ENCODE measurements around the gene CADM3. TPM values are rescaled to one million over a fixed set of nuclear protein-coding genes. Genes with fewer than 3 reads are reported as not detected.

CADM3 gene
- total and polyA plus RNA-seq, 2 of the 8 experiments (the other 6 are each of a cell fraction or from before 2014, with no cell fraction given): 8.3 to 8.5 TPM

GRCh38 chr1:159188375-159188788, 17.0 kb downstream of the CADM3 start (continued):
- 0 out of 2 replicates have a peak, but pooled peaks have one; percentile 12 for TF ChIP-seq ATF2 (IDR thresholded peaks at IDR 0.05; ENCODE audit: low read length)
- TF ChIP-seq JUN (IDR thresholded peaks at IDR 0.05; ENCODE audit: low read depth, low read length): no peak
- TF ChIP-seq SIX5 (IDR thresholded peaks at IDR 0.05; ENCODE audit: low read depth, low read length): no peak
- no peak for TF ChIP-seq EGR1 (IDR thresholded peaks at IDR 0.05; ENCODE audit: borderline replicate concordance, low read depth, low read length)
- no peak for TF ChIP-seq SP1 (IDR thresholded peaks at IDR 0.05; ENCODE audit: low read depth, low read length)
- no peak for TF ChIP-seq GABPA (IDR thresholded peaks at IDR 0.05; ENCODE audit: borderline replicate concordance, insufficient read depth, low read length)
- no peak for TF ChIP-seq NRF1 (IDR thresholded peaks at IDR 0.05; ENCODE audit: low read depth, low read length)
- TF ChIP-seq BCL11A (IDR thresholded peaks at IDR 0.05; ENCODE audit: low read depth in 2 of 2, low read length in 2 of 2): no peak
- no peak for TF ChIP-seq CBX5 (IDR thresholded peaks at IDR 0.05; ENCODE audit: low read depth, low read length)
- no peak for TF ChIP-seq CEBPB (IDR thresholded peaks at IDR 0.05; ENCODE audit: low read depth, low read length)
- TF ChIP-seq, protein P1, sequence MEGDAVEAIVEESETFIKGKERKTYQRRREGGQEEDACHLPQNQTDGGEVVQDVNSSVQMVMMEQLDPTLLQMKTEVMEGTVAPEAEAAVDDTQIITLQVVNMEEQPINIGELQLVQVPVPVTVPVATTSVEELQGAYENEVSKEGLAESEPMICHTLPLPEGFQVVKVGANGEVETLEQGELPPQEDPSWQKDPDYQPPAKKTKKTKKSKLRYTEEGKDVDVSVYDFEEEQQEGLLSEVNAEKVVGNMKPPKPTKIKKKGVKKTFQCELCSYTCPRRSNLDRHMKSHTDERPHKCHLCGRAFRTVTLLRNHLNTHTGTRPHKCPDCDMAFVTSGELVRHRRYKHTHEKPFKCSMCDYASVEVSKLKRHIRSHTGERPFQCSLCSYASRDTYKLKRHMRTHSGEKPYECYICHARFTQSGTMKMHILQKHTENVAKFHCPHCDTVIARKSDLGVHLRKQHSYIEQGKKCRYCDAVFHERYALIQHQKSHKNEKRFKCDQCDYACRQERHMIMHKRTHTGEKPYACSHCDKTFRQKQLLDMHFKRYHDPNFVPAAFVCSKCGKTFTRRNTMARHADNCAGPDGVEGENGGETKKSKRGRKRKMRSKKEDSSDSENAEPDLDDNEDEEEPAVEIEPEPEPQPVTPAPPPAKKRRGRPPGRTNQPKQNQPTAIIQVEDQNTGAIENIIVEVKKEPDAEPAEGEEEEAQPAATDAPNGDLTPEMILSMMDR (IDR thresholded peaks at IDR 0.05; ENCODE audit: control extremely low read depth in 1 of 3, insufficient read depth in 1 of 3, low read depth in 1 of 3, low read length in 3 of 3): no peak
- TF ChIP-seq ATF3 (IDR thresholded peaks at IDR 0.05; ENCODE audit: insufficient read depth, low read depth, low read length): no peak
- no peak for TF ChIP-seq SP4 (IDR thresholded peaks at IDR 0.05; ENCODE audit: low read length)
- TF ChIP-seq SAP30 (IDR thresholded peaks at IDR 0.05; ENCODE audit: insufficient read depth, insufficient replicate concordance, low read length): no peak
- peak in 1 of 2 experiments; percentile 82; a peak in 2 of 4 replicates for TF ChIP-seq SIN3A (conservative IDR thresholded peaks at IDR 0.05 in 1 of 2, IDR thresholded peaks at IDR 0.05 in 1 of 2; ENCODE audit: low read depth in 1 of 2, low read length in 2 of 2)
- no peak for TF ChIP-seq CHD1 (IDR thresholded peaks at IDR 0.05; ENCODE audit: low read depth, low read length)
- no peak for TF ChIP-seq RXRA (IDR thresholded peaks at IDR 0.05; ENCODE audit: insufficient read depth, low read depth, low read length)
- peak; percentile 79 for TF ChIP-seq TBP (IDR thresholded peaks at IDR 0.05; ENCODE audit: low read depth, low read length)
- TF ChIP-seq POLR2AphosphoS5 (IDR thresholded peaks at IDR 0.05; ENCODE audit: low read depth, low read length): peak; percentile 44
- TF ChIP-seq RNF2 (IDR thresholded peaks at IDR 0.05; ENCODE audit: borderline replicate concordance, low read depth, low read length, missing control alignments, poor library complexity, severe bottlenecking): no peak
- no peak for TF ChIP-seq SP2 (IDR thresholded peaks at IDR 0.05; ENCODE audit: low read length)

All from H1 (cell line).